ENCODE results near the gene EPB41L4A. TPM values are rescaled to one million over a fixed set of nuclear protein-coding genes. Genes with fewer than 3 reads are reported as not detected.
"Not testable (repeated sequence)": the region's sequence is repeated elsewhere in the genome, so short reads cannot be mapped to it uniquely, and the experiment has no call there.

EPB41L4A gene
- total RNA-seq, 2 donors from 2014 or later: 7.7 to 9.9 TPM

DNA sequence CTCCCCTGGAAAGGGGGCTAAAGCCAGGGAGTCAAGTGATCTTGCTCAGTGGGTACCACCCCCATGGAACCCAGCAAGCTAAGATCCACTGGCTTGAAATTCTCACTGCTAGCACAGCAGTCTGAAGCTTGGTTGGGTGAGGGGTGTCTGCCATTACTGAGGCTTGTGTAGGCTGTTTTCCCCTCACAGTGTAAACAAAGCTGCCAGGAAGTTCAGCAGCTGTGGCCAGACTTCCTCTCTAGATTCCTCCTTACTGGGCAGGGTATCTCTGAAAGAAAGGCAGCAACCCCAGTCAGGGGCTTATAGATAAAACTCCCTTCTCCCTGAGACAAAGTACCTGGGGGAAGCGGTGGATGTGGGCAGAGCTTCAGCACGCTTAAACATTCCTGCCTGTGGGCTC, 17.1 kb upstream of the EPB41L4A start:
- H3K4me3 Mint-ChIP-seq: no peak overlapping the region

DNA sequence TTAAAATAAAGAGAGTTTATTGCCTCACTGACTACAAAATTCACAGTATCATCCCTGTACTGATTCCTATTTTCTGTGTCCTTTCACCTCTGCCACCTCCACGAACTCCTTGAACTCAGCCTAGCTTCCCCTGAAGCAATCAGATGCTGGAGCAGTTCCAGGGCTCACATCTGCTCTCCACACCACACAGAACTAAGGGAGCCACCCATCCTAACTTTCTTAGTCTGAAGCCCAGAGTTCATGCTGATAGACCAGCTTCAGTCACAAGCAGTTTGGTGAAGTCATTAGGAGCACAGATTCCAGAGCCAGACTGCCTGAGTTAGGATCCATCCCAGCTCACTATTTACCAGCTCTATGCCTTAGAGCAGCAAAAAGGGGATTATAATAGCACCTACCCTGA, 15.6 kb upstream of the EPB41L4A start:
- H3K27me3 Mint-ChIP-seq (ENCODE audit: insufficient read depth): no peaks in the 10 kb centered on the region
- no peaks in the 10 kb centered on the region for H3K36me3 Mint-ChIP-seq (ENCODE audit: low read depth)
- no peak overlapping the region for H3K27ac Mint-ChIP-seq
- no peak overlapping the region for H3K27ac ChIP-seq (ENCODE audit: low read depth, low read length)
- DNase-seq: no peak
- H3K4me1 Mint-ChIP-seq: peaks cover 7% of the 10 kb centered on the region
- TF ChIP-seq, protein P1, sequence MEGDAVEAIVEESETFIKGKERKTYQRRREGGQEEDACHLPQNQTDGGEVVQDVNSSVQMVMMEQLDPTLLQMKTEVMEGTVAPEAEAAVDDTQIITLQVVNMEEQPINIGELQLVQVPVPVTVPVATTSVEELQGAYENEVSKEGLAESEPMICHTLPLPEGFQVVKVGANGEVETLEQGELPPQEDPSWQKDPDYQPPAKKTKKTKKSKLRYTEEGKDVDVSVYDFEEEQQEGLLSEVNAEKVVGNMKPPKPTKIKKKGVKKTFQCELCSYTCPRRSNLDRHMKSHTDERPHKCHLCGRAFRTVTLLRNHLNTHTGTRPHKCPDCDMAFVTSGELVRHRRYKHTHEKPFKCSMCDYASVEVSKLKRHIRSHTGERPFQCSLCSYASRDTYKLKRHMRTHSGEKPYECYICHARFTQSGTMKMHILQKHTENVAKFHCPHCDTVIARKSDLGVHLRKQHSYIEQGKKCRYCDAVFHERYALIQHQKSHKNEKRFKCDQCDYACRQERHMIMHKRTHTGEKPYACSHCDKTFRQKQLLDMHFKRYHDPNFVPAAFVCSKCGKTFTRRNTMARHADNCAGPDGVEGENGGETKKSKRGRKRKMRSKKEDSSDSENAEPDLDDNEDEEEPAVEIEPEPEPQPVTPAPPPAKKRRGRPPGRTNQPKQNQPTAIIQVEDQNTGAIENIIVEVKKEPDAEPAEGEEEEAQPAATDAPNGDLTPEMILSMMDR (conservative IDR thresholded peaks at IDR 0.05): no peak
- peaks cover 21% of the 10 kb centered on the region for H3K9me3 Mint-ChIP-seq
- H3K27me3 ChIP-seq (ENCODE audit: control insufficient read depth, insufficient read depth, low read length, poor library complexity, severe bottlenecking): no peaks in the 10 kb centered on the region
- no peak overlapping the region for H3K9ac ChIP-seq (ENCODE audit: extremely low read depth, low read length, poor library complexity, severe bottlenecking)
- H3K4me1 ChIP-seq (ENCODE audit: control insufficient read depth, insufficient read depth, low read length): no peaks in the 10 kb centered on the region
- H3K36me3 ChIP-seq (ENCODE audit: control insufficient read depth, insufficient read depth, low read length): no peaks in the 10 kb centered on the region
- no peak overlapping the region for H3K4me3 ChIP-seq (ENCODE audit: low read length)
- H3K4me3 Mint-ChIP-seq: no peak overlapping the region
- WGBS, 2 experiments (ENCODE audit: insufficient coverage in 1 of 2, insufficient read length in 1 of 2): 71 to 81% methylated on average over 1 of the region's 1 CpG
- H3K9me3 ChIP-seq (ENCODE audit: control insufficient read depth, low read length): peaks cover 12% of the 10 kb centered on the region

More for the DNA sequence above, 17.1 kb upstream of the EPB41L4A start:
- Mint-ChIP-seq H3K27ac (no peak overlapping the region), H3K4me1 (peaks cover 7% of the 10 kb centered on the region), H3K36me3 (ENCODE audit: low read depth) (no peaks in the 10 kb centered on the region), H3K9me3 (peaks cover 36% of the 10 kb centered on the region), H3K27me3 (ENCODE audit: insufficient read depth) (no peaks in the 10 kb centered on the region)
- H3K9me3 ChIP-seq (ENCODE audit: control insufficient read depth, low read length): peaks cover 17% of the 10 kb centered on the region
- no peak for DNase-seq
- no peaks in the 10 kb centered on the region for H3K36me3 ChIP-seq (ENCODE audit: control insufficient read depth, insufficient read depth, low read length)
- H3K27ac ChIP-seq (ENCODE audit: low read depth, low read length): no peak overlapping the region
- no peaks in the 10 kb centered on the region for H3K4me1 ChIP-seq (ENCODE audit: control insufficient read depth, insufficient read depth, low read length)
- TF ChIP-seq, protein P1 (conservative IDR thresholded peaks at IDR 0.05): no peak
- no peak overlapping the region for H3K4me3 ChIP-seq (ENCODE audit: low read length)
- 83 to 86% methylated on average over 2 of the region's 2 CpGs for WGBS, 2 experiments (ENCODE audit: insufficient coverage in 1 of 2, insufficient read length in 1 of 2)
- H3K27me3 ChIP-seq (ENCODE audit: control insufficient read depth, insufficient read depth, low read length, poor library complexity, severe bottlenecking): no peaks in the 10 kb centered on the region
- no peak overlapping the region for H3K9ac ChIP-seq (ENCODE audit: extremely low read depth, low read length, poor library complexity, severe bottlenecking)

DNA sequence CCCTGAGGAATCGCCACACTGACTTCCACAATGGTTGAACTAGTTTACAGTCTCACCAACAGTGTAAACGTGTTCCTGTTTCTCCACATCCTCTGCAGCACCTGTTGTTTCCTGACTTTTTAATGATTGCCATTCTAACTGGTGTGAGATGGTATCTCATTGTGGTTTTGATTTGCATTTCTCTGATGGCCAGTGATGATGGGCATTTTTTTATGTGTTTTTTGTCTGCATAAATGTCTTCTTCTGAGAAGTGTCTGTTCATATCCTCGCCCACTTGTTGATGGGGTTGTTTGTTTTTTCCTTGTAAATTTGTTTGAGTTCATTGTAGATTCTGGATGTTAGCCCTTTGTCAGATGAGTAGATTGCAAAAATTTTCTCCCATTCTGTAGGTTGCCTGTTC, 7.1 kb upstream of the EPB41L4A start:
- H3K9me3 Mint-ChIP-seq; H3K4me3 ChIP-seq (ENCODE audit: low read length); H3K27ac ChIP-seq (ENCODE audit: low read depth, low read length); H3K9ac ChIP-seq (ENCODE audit: extremely low read depth, low read length, poor library complexity, severe bottlenecking); H3K36me3 ChIP-seq (ENCODE audit: control insufficient read depth, insufficient read depth, low read length); H3K27ac Mint-ChIP-seq; H3K4me1 Mint-ChIP-seq; H3K4me3 Mint-ChIP-seq; DNase-seq; H3K4me1 ChIP-seq (ENCODE audit: control insufficient read depth, insufficient read depth, low read length); H3K9me3 ChIP-seq (ENCODE audit: control insufficient read depth, low read length); H3K36me3 Mint-ChIP-seq (ENCODE audit: low read depth): not testable (repeated sequence)
- H3K27me3 ChIP-seq (ENCODE audit: control insufficient read depth, insufficient read depth, low read length, poor library complexity, severe bottlenecking): peaks cover 16% of the 10 kb centered on the region
- WGBS, 2 experiments (ENCODE audit: insufficient coverage in 1 of 2, insufficient read length in 1 of 2): 88 to 93% methylated on average over 2 to 3 of the region's 3 CpGs
- peaks cover 34% of the 10 kb centered on the region for H3K27me3 Mint-ChIP-seq (ENCODE audit: insufficient read depth)

All from endodermal cell (in vitro differentiated cells).